Stimulated activated naive B cell treated with anti-CD40 and anti-IgM and Interleukin-4, amounts not matched to agents 10 μg/mL and 1 μg/mL and 100 μg/mL, for 72 hours (primary cell): ENCODE data around the gene C5orf15.
A peak's percentile ranks its signal among the peaks of the same experiment; 100 is the strongest.
"Not testable (repeated sequence)": the region's sequence is repeated elsewhere in the genome, so short reads cannot be mapped to it uniquely, and the experiment has no call there.

ENCODE experiments used
- ATAC-seq, 2 donors: fragments of 150-1000 bp; cut with Tn5 transposase; replicated peaks; 2 replicates each; pipeline ENCODE4 v1.10.0; 2021; ENCODE audit warnings: moderate library complexity in 1 of 2
- DNase-seq: peaks from one replicate; pipeline ENCODE4 v3.0.0; 2021
- H3K27ac Mint-ChIP-seq: one replicate; pipeline ENCODE4 v1.8.0; 2022; ENCODE audit warnings: mild to moderate bottlenecking, mixed read lengths
- H3K27me3 Mint-ChIP-seq, 2 donors: one replicate each; pipeline ENCODE4 v1.8.0; 2022; ENCODE audit warnings: mixed read lengths in 2 of 2
- H3K36me3 Mint-ChIP-seq, 2 donors: one replicate each; pipeline ENCODE4 v1.8.0; 2022; ENCODE audit warnings: mixed read lengths in 2 of 2, mild to moderate bottlenecking in 1 of 2
- H3K4me1 Mint-ChIP-seq, 2 donors: one replicate each; pipeline ENCODE4 v1.8.0; 2022; ENCODE audit warnings: mixed read lengths in 2 of 2, mild to moderate bottlenecking in 1 of 2
- H3K4me3 Mint-ChIP-seq, 2 donors: one replicate each; pipeline ENCODE4 v1.8.0; 2022; ENCODE audit warnings: mild to moderate bottlenecking in 2 of 2, mixed read lengths in 2 of 2, moderate library complexity in 1 of 2
- H3K9me3 Mint-ChIP-seq, 2 donors: one replicate each; pipeline ENCODE4 v1.8.0; 2022; ENCODE audit warnings: mixed read lengths in 2 of 2, mild to moderate bottlenecking in 1 of 2

The C5orf15 gene

GRCh38 chr5:133943475-133943817 lies 25.0 kb downstream of the C5orf15 start:
- no peak overlapping the region for H3K27ac Mint-ChIP-seq

GRCh38 chr5:133942614-133943474 lies 25.6 kb downstream of the C5orf15 start:
- Mint-ChIP-seq H3K9me3 (peaks cover 4 to 6% of the 10 kb centered on the region in 2 donors), H3K4me1 (peaks cover 40 to 53% of the 10 kb centered on the region in 2 donors), H3K27me3 (no peaks in the 10 kb centered on the region), H3K36me3 (peaks cover 4 to 5% of the 10 kb centered on the region in 2 donors), H3K4me3 (no peak overlapping the region), H3K27ac (no peak overlapping the region)
- DNase-seq (no peak), ATAC-seq (no peak)

More at GRCh38 chr5:133943475-133943817, 25.0 kb downstream of the C5orf15 start:
- H3K27me3 Mint-ChIP-seq: no peaks in the 10 kb centered on the region
- H3K9me3 Mint-ChIP-seq: peaks cover 4 to 6% of the 10 kb centered on the region in 2 donors
- no peak for DNase-seq
- ATAC-seq: no peak
- H3K4me3 Mint-ChIP-seq: no peak overlapping the region
- peaks cover 36 to 47% of the 10 kb centered on the region in 2 donors for H3K4me1 Mint-ChIP-seq
- peaks cover 4 to 5% of the 10 kb centered on the region in 2 donors for H3K36me3 Mint-ChIP-seq

DNA sequence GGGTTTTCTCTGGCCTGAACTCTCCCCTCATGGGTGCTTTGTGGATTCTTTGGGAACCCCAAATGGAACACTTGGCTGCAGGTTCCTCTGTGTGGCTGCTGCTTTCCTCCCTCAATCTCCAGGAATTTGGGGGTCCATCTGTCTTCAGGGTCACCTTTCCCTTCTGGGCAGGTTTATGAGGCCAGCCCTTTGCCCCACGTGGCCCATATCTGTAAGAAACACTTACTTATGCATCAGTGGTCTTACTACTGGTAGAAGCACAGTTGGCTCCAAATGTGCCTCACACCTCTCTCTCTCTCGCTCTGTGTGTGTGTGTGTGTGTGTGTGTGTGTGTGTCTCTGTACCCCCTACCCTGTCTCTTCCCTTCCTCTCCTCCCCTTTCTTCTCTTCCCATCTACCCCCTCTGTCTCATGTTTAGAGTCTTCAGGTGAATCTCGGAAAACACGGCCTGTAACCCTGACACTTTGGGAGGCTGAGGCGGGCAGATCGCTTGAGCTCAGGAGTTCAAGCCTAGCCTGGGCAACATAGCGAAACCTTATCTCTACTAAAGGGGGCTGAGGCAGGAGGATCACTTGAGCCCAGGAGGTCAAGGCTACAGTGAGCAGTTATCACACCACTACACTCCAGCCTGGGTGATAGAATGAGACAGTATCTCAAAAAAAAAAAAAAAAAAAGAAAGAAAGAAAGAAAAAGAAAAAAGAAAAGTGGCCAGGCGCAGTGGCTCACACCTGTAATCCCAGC lies 26.8 kb downstream of the C5orf15 start:
- ATAC-seq (no peak), DNase-seq (no peak)

GRCh38 chr5:133939668-133940067 lies 28.8 kb downstream of the C5orf15 start:
- Mint-ChIP-seq H3K27ac (peak overlapping the region; percentile 85), H3K4me1 (peaks cover 63 to 85% of the 10 kb centered on the region in 2 donors), H3K27me3 (no peaks in the 10 kb centered on the region), H3K4me3 (peak overlapping the region; percentile 22 to 36), H3K9me3 (peaks cover 9 to 17% of the 10 kb centered on the region in 2 donors), H3K36me3 (peaks cover 10 to 11% of the 10 kb centered on the region in 2 donors)
- ATAC-seq: peak in 1 of 2 donors; percentile 18
- no peak for DNase-seq

More for the DNA sequence above, 26.8 kb downstream of the C5orf15 start:
- Mint-ChIP-seq H3K4me3 (no peak overlapping the region), H3K36me3 (peaks cover 6 to 7% of the 10 kb centered on the region in 2 donors), H3K27ac (peak overlapping the region; percentile 11), H3K9me3 (peaks cover 5 to 7% of the 10 kb centered on the region in 2 donors), H3K4me1 (peaks cover 47 to 65% of the 10 kb centered on the region in 2 donors), H3K27me3 (no peaks in the 10 kb centered on the region)

GRCh38 chr5:133938929-133939328 lies 29.5 kb downstream of the C5orf15 start:
- peak; percentile 30 to 40 for ATAC-seq
- H3K4me1 Mint-ChIP-seq: peaks cover 67 to 92% of the 10 kb centered on the region in 2 donors

DNA sequence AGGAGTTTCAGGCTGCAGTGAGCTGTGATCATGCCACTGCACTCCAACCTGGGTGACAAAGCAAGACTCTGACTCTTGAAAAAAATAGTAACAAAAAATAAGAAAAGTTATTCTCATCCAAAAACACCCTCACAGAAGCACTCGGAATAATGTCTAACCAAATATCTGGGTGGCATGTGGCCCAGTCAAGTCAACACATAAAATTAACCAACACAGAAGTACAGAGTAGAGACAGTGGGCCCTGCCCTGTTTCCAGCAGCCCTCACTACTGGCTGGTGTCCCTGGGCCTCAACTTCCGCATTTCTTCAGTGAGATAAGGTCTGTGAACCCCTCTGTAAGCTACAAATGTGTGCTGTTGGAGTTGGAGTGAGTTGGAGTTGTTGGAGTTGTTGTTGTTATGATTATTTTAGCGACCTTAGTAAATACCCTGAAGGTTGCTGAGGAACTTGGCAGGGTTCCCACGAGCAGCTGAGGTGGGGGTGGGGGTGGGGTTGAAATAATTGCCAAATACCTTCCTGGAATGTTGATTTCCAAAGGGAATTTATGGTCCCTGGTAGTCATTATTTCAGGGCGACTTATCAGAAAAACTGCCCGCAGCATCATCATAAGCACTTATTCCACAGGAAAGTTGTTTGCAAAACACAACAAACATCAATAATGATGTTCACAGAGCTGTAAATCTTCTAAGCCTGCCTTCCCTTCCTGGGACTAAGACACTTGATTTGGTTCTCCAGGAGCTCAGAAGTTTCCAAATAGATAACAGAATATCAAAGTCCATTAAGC lies 30.2 kb downstream of the C5orf15 start:
- H3K9me3 Mint-ChIP-seq: peaks cover 9 to 17% of the 10 kb centered on the region in 2 donors
- ATAC-seq (no peak), DNase-seq (no peak)
- H3K36me3 Mint-ChIP-seq: peaks cover 10 to 11% of the 10 kb centered on the region in 2 donors
- no peak overlapping the region for H3K4me3 Mint-ChIP-seq
- peaks cover 68 to 95% of the 10 kb centered on the region in 2 donors for H3K4me1 Mint-ChIP-seq
- no peaks in the 10 kb centered on the region for H3K27me3 Mint-ChIP-seq
- peak overlapping the region; percentile 44 for H3K27ac Mint-ChIP-seq

More at GRCh38 chr5:133938929-133939328, 29.5 kb downstream of the C5orf15 start:
- Mint-ChIP-seq H3K36me3 (peaks cover 10 to 11% of the 10 kb centered on the region in 2 donors), H3K27ac (peak overlapping the region; percentile 85), H3K27me3 (no peaks in the 10 kb centered on the region), H3K4me3 (no peak overlapping the region), H3K9me3 (peaks cover 9 to 17% of the 10 kb centered on the region in 2 donors)
- DNase-seq: no peak

DNA sequence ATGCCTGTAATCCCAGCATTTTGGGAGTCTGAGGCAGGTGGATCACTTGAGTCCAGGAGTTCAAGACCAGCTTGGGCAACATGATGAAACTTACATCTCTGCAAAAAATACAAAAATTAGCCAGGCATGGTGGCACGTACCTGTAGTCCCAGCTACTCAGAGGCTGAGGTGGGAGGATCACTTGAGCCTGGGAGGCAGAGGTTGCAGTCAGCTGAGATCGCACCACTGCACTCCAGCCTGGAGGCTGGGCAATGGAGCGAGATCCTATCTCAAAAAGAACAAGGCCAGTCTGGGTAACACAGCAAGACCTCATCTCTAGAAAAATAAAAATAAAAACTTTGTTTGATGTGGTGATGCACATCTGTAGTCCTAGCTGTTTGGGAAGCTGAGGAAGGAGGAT lies 30.8 kb downstream of the C5orf15 start:
- H3K27me3 Mint-ChIP-seq, ATAC-seq, DNase-seq, H3K4me3 Mint-ChIP-seq: not testable (repeated sequence)
- peaks cover 10 to 11% of the 10 kb centered on the region in 2 donors for H3K36me3 Mint-ChIP-seq
- peaks cover 9 to 17% of the 10 kb centered on the region in 2 donors for H3K9me3 Mint-ChIP-seq
- peaks cover 72 to 96% of the 10 kb centered on the region in 2 donors for H3K4me1 Mint-ChIP-seq
- H3K27ac Mint-ChIP-seq: peak overlapping the region; percentile 68

- H3K4me3 Mint-ChIP-seq: peak overlapping the region; percentile 55 to 61
- no peaks in the 10 kb centered on the region for H3K27me3 Mint-ChIP-seq
- peaks cover 9 to 17% of the 10 kb centered on the region in 2 donors for H3K9me3 Mint-ChIP-seq
- H3K4me1 Mint-ChIP-seq: peaks cover 75 to 98% of the 10 kb centered on the region in 2 donors
- peak overlapping the region; percentile 96 for H3K27ac Mint-ChIP-seq
- DNase-seq: no peak
- H3K36me3 Mint-ChIP-seq: peaks cover 7 to 11% of the 10 kb centered on the region in 2 donors
- ATAC-seq: no peak
These were observed 31.8 kb downstream of the C5orf15 start for GRCh38 chr5:133936651-133937015.

DNA sequence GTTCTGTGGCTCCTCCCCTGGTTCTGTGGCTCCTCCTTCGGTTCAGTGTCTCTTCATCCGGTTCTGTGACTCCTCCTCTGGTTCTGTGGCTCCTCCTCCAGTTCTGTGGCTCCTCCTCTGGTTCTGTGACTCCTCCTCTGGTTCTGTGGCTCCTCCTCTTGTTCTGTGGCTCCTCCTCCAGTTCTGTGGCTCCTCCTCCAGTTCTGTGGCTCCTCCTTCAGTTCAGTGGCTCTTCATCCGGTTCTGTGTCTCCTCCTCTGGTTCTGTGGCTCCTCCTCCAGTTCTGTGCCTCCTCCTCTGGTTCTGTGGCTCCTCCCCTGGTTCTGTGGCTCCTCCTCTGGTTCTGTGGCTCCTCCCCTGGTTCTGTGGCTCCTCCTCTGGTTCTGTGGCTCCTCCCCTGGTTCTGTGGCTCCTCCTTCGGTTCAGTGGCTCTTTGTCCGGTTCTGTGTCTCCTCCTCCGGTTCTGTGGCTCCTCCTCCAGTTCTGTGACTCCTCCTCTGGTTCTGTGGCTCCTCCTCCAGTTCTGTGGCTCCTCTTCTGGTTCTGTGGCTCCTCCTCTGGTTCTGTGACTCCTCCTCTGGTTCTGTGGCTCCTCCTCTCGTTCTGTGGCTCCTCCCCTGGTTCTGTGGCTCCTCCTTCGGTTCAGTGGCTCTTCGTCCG lies 32.3 kb downstream of the C5orf15 start:
- peaks cover 76 to 98% of the 10 kb centered on the region in 2 donors for H3K4me1 Mint-ChIP-seq
- not testable (repeated sequence) for H3K27me3 Mint-ChIP-seq, ATAC-seq, DNase-seq
- peak overlapping the region; percentile 96 for H3K27ac Mint-ChIP-seq
- peak overlapping the region; percentile 61 to 70 for H3K4me3 Mint-ChIP-seq
- peaks cover 6 to 11% of the 10 kb centered on the region in 2 donors for H3K36me3 Mint-ChIP-seq
- peaks cover 9 to 17% of the 10 kb centered on the region in 2 donors for H3K9me3 Mint-ChIP-seq

- Mint-ChIP-seq H3K36me3 (peaks cover 6 to 11% of the 10 kb centered on the region in 2 donors), H3K27ac (peak overlapping the region; percentile 96), H3K9me3 (peaks cover 9 to 17% of the 10 kb centered on the region in 2 donors), H3K27me3 (no peaks in the 10 kb centered on the region), H3K4me1 (peaks cover 80 to 100% of the 10 kb centered on the region in 2 donors), H3K4me3 (peak overlapping the region; percentile 39 to 83)
- no peak for DNase-seq
- ATAC-seq: no peak
These were observed 32.8 kb downstream of the C5orf15 start for GRCh38 chr5:133935667-133935940.

DNA sequence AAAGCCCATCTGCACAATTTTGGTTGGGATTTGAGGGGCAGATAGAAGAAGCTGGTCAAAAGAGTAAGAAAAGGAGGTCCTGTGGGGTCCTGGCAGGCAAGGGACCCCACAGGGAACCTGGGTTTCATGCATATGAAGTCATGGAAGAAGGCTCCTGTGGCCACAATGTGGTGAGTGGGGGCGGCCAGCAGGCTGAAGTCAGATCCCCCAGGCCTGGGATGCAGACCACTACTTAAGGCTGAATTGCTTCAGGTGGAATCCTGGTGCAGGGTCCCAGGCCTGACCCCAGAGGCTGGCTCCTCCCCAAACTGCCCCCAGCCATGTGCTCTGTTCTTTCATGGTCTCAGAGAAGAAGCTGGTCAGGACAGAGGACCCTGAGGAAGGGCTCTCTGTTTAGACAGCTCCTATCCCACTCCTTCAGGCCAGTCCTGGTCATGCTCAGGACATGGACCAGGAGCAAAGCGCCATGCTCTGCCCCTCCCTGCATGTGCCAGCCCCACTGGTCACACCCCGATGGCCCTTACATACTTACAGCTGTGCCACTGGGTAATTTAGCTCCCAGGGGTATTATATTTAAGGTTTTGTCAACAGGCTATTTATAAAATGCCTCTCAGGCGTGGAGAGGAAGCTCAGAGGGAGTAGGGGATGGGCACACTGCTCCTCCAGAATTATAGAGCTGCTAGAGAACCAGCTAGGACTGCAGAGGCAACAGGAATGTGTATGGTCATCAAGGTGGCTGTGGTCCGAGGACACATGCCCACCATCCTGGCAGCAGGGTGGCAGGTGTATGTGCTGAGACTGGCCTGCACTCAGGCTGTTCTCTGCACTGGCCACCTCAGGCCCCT lies 33.4 kb downstream of the C5orf15 start:
- peak overlapping the region; percentile 97 for H3K27ac Mint-ChIP-seq
- peak; percentile 61 to 67 for ATAC-seq
- peak overlapping the region; percentile 68 to 83 for H3K4me3 Mint-ChIP-seq

DNA sequence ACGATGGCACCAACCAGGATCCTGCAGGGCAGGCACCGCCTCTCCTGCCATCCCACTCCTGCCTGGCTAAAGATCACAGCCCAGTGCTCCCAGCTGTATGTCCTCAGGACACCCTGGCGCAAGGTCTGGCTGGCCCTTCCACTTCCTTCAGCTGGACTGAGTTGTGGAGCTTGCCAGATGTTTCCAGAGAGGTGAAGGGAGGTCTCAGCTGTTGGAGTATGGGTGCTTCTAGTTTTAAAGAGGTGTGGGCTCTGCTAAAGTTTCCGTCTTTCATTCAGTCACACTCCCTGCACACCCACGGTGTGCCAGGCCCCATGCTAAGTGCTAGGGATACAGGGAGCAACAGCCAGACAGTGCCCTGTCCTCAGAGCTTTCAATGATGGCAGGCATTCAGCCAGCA lies 34.1 kb downstream of the C5orf15 start:
- peaks cover 5% of the 10 kb centered on the region in 2 donors for H3K36me3 Mint-ChIP-seq
- peaks cover 5 to 11% of the 10 kb centered on the region in 2 donors for H3K9me3 Mint-ChIP-seq
- no peak for ATAC-seq
- peak overlapping the region; percentile 97 for H3K27ac Mint-ChIP-seq
- no peaks in the 10 kb centered on the region for H3K27me3 Mint-ChIP-seq
- DNase-seq: no peak
- peaks cover 84 to 100% of the 10 kb centered on the region in 2 donors for H3K4me1 Mint-ChIP-seq
- H3K4me3 Mint-ChIP-seq: peak overlapping the region; percentile 76 to 83

More for the DNA sequence above, 33.4 kb downstream of the C5orf15 start:
- peaks cover 82 to 100% of the 10 kb centered on the region in 2 donors for H3K4me1 Mint-ChIP-seq
- H3K27me3 Mint-ChIP-seq: no peaks in the 10 kb centered on the region
- peak; percentile 34 for DNase-seq
- H3K36me3 Mint-ChIP-seq: peaks cover 6 to 11% of the 10 kb centered on the region in 2 donors
- H3K9me3 Mint-ChIP-seq: peaks cover 9 to 17% of the 10 kb centered on the region in 2 donors
